HepG2 (cell line): ENCODE data around the gene NCS1. TPM values are rescaled to one million over a fixed set of nuclear protein-coding genes. Genes with fewer than 3 reads are reported as not detected.

ENCODE experiments used
- ATAC-seq: fragments of 200-7000 bp; cut with Tn5 transposase; 3 replicates; pipeline ENCODE4 v1.9.1; 2020; ENCODE audit warnings: mild to moderate bottlenecking, moderate library complexity
- BruUV-seq: library from RNA; stranded (reverse); fragments of 400-500 nt; replicated peaks from 2 replicates; lab custom pipeline; 2021; lab: Mats Ljungman, UMichigan
- CTCF ChIA-PET: fragments of 300-600 bp; formaldehyde crosslinking; extraction: SDS; loops from one replicate; lab custom pipeline; 2021; ENCODE audit warnings: low total read pairs, inconsistent platforms, low intra/inter-chr PET ratio; lab: Yijun Ruan, JAX
- POLR2A ChIA-PET: fragments of 350-600 bp; sonication (Branson Sonifier 250); formaldehyde crosslinking; loops from one replicate; lab custom pipeline; 2020; ENCODE audit warnings: antibody characterized with exemption, inconsistent platforms; lab: Yijun Ruan, JAX
- DNase-seq: peaks from one replicate; pipeline ENCODE4 v3.0.0-alpha.2; 2015; ENCODE audit warnings: low spot score
- FAIRE-seq: peaks from 3 replicates; lab custom pipeline; 2011; peaks lifted over from hg19 to GRCh38; lab: Jason Lieb, UNC
- H2AFZ ChIP-seq: one replicate; pipeline ENCODE4 v1.6.1; 2011; ENCODE audit warnings: low read length, inconsistent platforms
- H3K27ac ChIP-seq: fragments of 300-600 bp; 3 replicates; pipeline ENCODE4 v1.8.0; 2011; ENCODE audit warnings: mixed run types, mild to moderate bottlenecking, mixed read lengths, low read length, inconsistent platforms; ENCODE audit not compliant: insufficient read depth; ENCODE audit errors: extremely low read length
- H3K27me3 ChIP-seq, 2 experiments: fragments of 200-600 bp in 1 of 2; 2 replicates in 1 of 2; 3 replicates in 1 of 2; pipeline versions ENCODE4 v1.6.0 to v1.8.0; 2011; ENCODE audit warnings: low read length in 2 of 2, mild to moderate bottlenecking in 2 of 2, moderate library complexity in 2 of 2, inconsistent platforms in 1 of 2; ENCODE audit not compliant: insufficient read depth in 2 of 2, control insufficient read depth in 1 of 2
- H3K36me3 ChIP-seq, 2 experiments: fragments of 200-600 bp in 1 of 2; replicated peaks in 1 of 2; 2 replicates in 1 of 2; 3 replicates in 1 of 2; pipeline versions ENCODE4 v1.5.1 to v1.8.0; 2011; ENCODE audit warnings: low read length in 2 of 2, inconsistent platforms in 1 of 2; ENCODE audit not compliant: insufficient read depth in 2 of 2, control insufficient read depth in 1 of 2
- H3K4me1 ChIP-seq: 2 replicates; pipeline ENCODE4 v1.5.1; 2012; ENCODE audit warnings: low read length, inconsistent platforms; ENCODE audit not compliant: insufficient read depth
- H3K4me2 ChIP-seq: 2 replicates; pipeline ENCODE4 v1.6.0; 2011; ENCODE audit warnings: low read depth, low read length, inconsistent platforms
- H3K4me3 ChIP-seq, 3 experiments: fragments of 200-600 bp in 1 of 3; sonication (generic), shearing (Covaris generic) in 1 of 3; replicated peaks in 1 of 3; 2 replicates each; pipeline ENCODE4 v1.5.1; 2011 to 2016; ENCODE audit warnings: low read length in 3 of 3, inconsistent platforms in 2 of 3, low read depth in 2 of 3, mild to moderate bottlenecking in 2 of 3, control low read depth in 1 of 3, mixed read lengths in 1 of 3; ENCODE audit not compliant: insufficient read depth in 1 of 3
- H3K79me2 ChIP-seq: one replicate; pipeline ENCODE4 v1.6.1; 2011; ENCODE audit warnings: low read length, inconsistent platforms; ENCODE audit not compliant: insufficient read depth
- H3K9ac ChIP-seq: 2 replicates; pipeline ENCODE4 v1.6.0; 2011; ENCODE audit warnings: mild to moderate bottlenecking, low read depth, low read length, inconsistent platforms; ENCODE audit not compliant: insufficient read depth
- H3K9me3 ChIP-seq: 2 replicates; pipeline ENCODE4 v1.5.1; 2012; ENCODE audit warnings: mild to moderate bottlenecking, low read length
- H4K20me1 ChIP-seq: 2 replicates; pipeline ENCODE4 v1.6.0; 2011; ENCODE audit warnings: inconsistent platforms, mild to moderate bottlenecking, low read length, moderate library complexity; ENCODE audit not compliant: insufficient read depth
- ASH2L ChIP-seq: fragments of 300-600, 200-600 bp; sonication (generic); IDR thresholded peaks from 2 replicates; pipeline ENCODE4 v1.7.0; 2017; ENCODE audit warnings: low read depth, mild to moderate bottlenecking, moderate library complexity, mixed read lengths, low read length; ENCODE audit not compliant: insufficient read length
- FLYWCH1 ChIP-seq: sonication (generic); formaldehyde crosslinking; IDR thresholded peaks from 2 replicates; pipeline ENCODE4 v1.8.1; 2023; ENCODE audit warnings: mild to moderate bottlenecking, missing genetic modification reagents
- HMG20B ChIP-seq: conservative IDR thresholded peaks from 2 replicates; pipeline ENCODE4 v1.6.1; 2016; ENCODE audit warnings: missing genetic modification reagents, missing compliant biosample characterization
- IRF1 ChIP-seq: sonication (generic); formaldehyde crosslinking; IDR thresholded peaks from 2 replicates; pipeline ENCODE4 v1.4.0; 2020; ENCODE audit warnings: low read depth, mild to moderate bottlenecking, missing genetic modification reagents
- KAT7 ChIP-seq: IDR thresholded peaks from 2 replicates; pipeline ENCODE4 v1.6.1; 2018; ENCODE audit warnings: borderline replicate concordance, missing compliant biosample characterization
- SAFB2 ChIP-seq: sonication (generic); formaldehyde crosslinking; IDR thresholded peaks from 2 replicates; pipeline ENCODE4 v1.5.1; 2020; ENCODE audit warnings: missing genetic modification reagents, low read depth, mild to moderate bottlenecking, borderline replicate concordance
- SALL2 ChIP-seq: sonication (generic); formaldehyde crosslinking; IDR thresholded peaks from 2 replicates; pipeline ENCODE4 v1.8.1; 2023; ENCODE audit warnings: mild to moderate bottlenecking, missing genetic modification reagents, inconsistent platforms
- SIN3B ChIP-seq: fragments of 150-350 bp; IDR thresholded peaks from 2 replicates; pipeline ENCODE4 v1.6.1; 2014; ENCODE audit warnings: low read length
- ZBTB21 ChIP-seq: sonication (generic); formaldehyde crosslinking; IDR thresholded peaks from 2 replicates; pipeline ENCODE4 v1.4.0; 2020; ENCODE audit warnings: missing genetic modification reagents
- ZBTB33 ChIP-seq: sonication (generic); formaldehyde crosslinking; IDR thresholded peaks from 2 replicates; pipeline ENCODE4 v1.4.0; 2020; ENCODE audit warnings: missing genetic modification reagents
- ZC3H13 ChIP-seq: sonication (generic); formaldehyde crosslinking; IDR thresholded peaks from 2 replicates; pipeline ENCODE4 v1.8.1; 2023; ENCODE audit warnings: mild to moderate bottlenecking, missing genetic modification reagents, moderate library complexity
- ZNF629 ChIP-seq: sonication (generic); formaldehyde crosslinking; conservative IDR thresholded peaks from 2 replicates; pipeline ENCODE4 v1.5.0; 2020; ENCODE audit warnings: missing genetic modification reagents
- ZNF660 ChIP-seq: sonication (generic); formaldehyde crosslinking; IDR thresholded peaks from 2 replicates; pipeline ENCODE4 v1.5.1; 2020; ENCODE audit warnings: mild to moderate bottlenecking, low read depth, missing genetic modification reagents, borderline replicate concordance
- WGBS: methylation state at CpG from one replicate; pipeline ENCODE4 v1.1.6; 2017; ENCODE audit warnings: low lambda C conversion rate; 5-methylcytosine and 5-hydroxymethylcytosine counted together
- in situ Hi-C: cut with HindIII; loops from 2 replicates; pipeline ENCODE4 v1.10.0; 2017; ENCODE audit warnings: low pct_unique_long_range_greater_than_20kb; ENCODE audit not compliant: extremely low pct_ligation_motif_present
- intact Hi-C: fragments of 100-400 bp; cut with micrococcal nuclease; formaldehyde crosslinking; loops from one replicate; pipeline ENCODE4 v1.10.0; 2022; ENCODE audit not compliant: unreplicated experiment
- polyA plus RNA-seq, 8 experiments: library from polyadenylated mRNA; depleted of rRNA in 3 of 8; stranded (reverse) in 7 of 8; unstranded in 1 of 8; fragments of >200 nt; fragmentation: Illumina TruSeq in 4 of 8; extraction: Trizol in 4 of 8; gene quantifications; 2 replicates each; pipeline versions ENCODE4 v1.2.1 to v1.2.3, GENCODE V29; 2011 to 2016; ENCODE audit warnings: low read depth in 4 of 8, missing spikeins in 1 of 8, mixed read lengths in 1 of 8; ENCODE audit not compliant: insufficient read depth in 1 of 8
- total RNA-seq, 5 experiments: library from RNA; depleted of rRNA; stranded (reverse); fragments of >200 nt; fragmentation: Illumina TruSeq; extraction: Trizol; gene quantifications; 2 replicates each; pipeline ENCODE4 v1.2.3, GENCODE V29; 2016; ENCODE audit warnings: low read depth in 1 of 5

NCS1 gene
- total and polyA plus RNA-seq, 2 of the 13 experiments (the other 11 are each of a cell fraction or from before 2014, with no cell fraction given), result 4.7 to 6.1 TPM

- ATAC-seq (no peak), FAIRE-seq (no peak), DNase-seq (no peak)
- WGBS, result 100% methylated on average over 15 of the region's 15 CpGs
- in situ Hi-C loops (no loop called here), intact Hi-C loops (no loop called here)
- TF ChIP-seq SALL2 (CRISPR knock-in tag) (no peak), HMG20B (CRISPR knock-in tag) (no peak), ASH2L (no peak), ZNF660 (no peak), FLYWCH1 (CRISPR knock-in tag) (no peak), SAFB2 (no peak), KAT7 (CRISPR knock-in tag) (no peak), SIN3B (no peak), ZNF629 (no peak), ZBTB33 (CRISPR knock-in tag) (no peak), IRF1 (CRISPR knock-in tag) (no peak), ZC3H13 (CRISPR knock-in tag) (no peak), ZBTB21 (CRISPR knock-in tag) (no peak)
- ChIA-PET CTCF (no interaction called here), POLR2A (no interaction called here)
- Histone ChIP-seq H2AFZ (no peak overlapping the region), H3K9ac (no peak overlapping the region), H3K4me2 (no peak overlapping the region), H3K4me1 (no peaks in the 10 kb centered on the region), H3K27me3 (no peaks in the 10 kb centered on the region), H3K4me3 (no peak overlapping the region), H3K36me3 (peaks cover 1 to 2% of the 10 kb centered on the region in 2 experiments; a peak in 1 of 5 replicates), H4K20me1 (no peaks in the 10 kb centered on the region), H3K9me3 (no peaks in the 10 kb centered on the region), H3K79me2 (no peaks in the 10 kb centered on the region), H3K27ac (no peak overlapping the region)
- BruUV-seq, result no TSS peak
Observed at GRCh38 chr9:130137081-130137640, 35.0 kb upstream of the NCS1 start.
